ENCODE measurements around the gene AKAP7.
"Not testable (repeated sequence)": the region's sequence is repeated elsewhere in the genome, so short reads cannot be mapped to it uniquely, and the experiment has no call there.

AKAP7 gene

DNA sequence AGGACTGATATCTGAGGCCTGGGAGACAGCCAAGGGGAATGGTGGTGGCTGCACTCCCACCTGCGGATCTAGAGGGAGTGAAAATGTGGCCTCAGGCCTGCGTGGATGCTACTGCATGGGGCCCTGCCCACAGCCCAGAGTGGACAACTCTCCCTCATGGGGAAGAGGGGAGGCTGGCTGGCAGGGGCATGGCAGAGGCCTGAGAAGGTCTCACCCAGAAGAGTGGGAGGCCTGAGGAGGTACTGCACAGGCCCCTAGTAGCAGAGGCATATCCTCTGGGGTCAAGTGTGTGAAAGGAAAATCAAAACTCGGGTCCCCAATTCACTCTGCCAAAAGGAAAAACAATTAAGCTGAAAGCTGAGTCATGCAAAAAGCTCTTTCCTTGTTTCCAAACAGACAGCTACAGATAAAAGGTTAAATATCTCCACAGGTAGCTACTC lies 158.2 kb downstream of the AKAP7 start:
- no peak for DNase-seq (ENCODE audit: low spot score)

DNA sequence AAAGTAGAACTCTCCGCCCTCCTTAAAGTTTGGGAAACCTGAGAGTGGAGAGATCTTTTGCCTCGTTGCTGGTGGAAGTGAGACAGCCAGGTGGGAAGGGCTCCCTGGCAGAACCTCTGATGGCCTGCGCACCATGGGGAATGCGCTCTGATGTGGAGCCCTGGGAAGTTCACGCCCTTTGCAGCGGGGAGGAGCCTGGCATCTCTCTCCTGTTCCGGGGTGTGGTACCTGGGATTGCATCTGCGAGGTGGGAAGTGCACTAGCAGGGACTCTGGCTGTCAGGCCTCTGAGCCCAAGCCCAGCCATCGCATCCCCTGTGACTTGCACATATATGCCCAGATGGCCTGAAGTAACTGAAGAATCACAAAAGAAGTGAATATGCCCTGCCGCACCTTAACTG lies 159.8 kb downstream of the AKAP7 start:
- DNase-seq (ENCODE audit: low spot score) = no peak

DNA sequence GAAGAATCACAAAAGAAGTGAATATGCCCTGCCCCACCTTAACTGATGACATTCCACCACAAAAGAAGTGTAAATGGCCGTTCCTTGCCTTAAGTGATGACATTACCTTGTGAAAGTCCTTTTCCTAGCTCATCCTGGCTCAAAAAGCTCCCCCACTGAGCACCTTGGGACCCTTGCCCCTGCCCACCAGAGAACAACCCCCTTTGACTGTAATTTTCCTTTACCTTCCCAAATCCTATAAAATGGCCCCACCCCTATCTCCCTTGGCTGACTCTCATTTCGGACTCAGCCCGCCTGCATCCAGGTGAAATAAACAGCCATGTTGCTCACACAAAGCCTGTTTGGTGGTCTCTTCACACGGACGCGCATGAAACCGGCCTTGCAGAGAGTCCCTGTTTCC lies 165.6 kb downstream of the AKAP7 start:
- not testable (repeated sequence) for DNase-seq (ENCODE audit: low spot score)

DNA sequence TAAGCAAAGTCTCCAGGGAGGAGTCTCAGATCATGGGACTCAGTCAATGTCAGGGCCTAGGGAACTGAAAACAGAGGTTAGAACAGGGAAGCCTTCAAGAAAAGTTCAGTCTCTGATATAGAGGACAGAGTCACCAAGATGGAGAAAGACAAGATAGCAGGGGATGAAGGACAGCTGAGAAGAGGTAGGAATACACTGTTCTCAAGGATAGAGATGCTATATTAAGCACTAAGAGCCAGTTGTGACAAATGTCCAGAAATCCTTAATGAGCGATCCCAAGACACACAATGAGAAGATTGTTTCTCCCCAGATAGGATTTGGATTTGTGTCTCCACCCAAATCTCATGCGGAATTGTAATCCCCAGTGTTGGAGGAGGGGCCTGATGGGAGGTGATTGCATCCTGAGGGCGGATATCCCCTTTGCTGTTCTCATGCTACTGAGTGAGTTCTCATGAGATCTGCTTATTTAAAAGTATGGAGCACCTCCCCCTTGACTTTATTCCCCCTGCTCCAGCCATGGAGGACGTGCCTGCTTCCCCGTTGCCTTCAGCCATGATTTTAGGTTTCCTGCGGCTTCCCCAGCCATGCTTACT lies 168.2 kb downstream of the AKAP7 start:
- no peak for DNase-seq (ENCODE audit: low spot score)

DNA sequence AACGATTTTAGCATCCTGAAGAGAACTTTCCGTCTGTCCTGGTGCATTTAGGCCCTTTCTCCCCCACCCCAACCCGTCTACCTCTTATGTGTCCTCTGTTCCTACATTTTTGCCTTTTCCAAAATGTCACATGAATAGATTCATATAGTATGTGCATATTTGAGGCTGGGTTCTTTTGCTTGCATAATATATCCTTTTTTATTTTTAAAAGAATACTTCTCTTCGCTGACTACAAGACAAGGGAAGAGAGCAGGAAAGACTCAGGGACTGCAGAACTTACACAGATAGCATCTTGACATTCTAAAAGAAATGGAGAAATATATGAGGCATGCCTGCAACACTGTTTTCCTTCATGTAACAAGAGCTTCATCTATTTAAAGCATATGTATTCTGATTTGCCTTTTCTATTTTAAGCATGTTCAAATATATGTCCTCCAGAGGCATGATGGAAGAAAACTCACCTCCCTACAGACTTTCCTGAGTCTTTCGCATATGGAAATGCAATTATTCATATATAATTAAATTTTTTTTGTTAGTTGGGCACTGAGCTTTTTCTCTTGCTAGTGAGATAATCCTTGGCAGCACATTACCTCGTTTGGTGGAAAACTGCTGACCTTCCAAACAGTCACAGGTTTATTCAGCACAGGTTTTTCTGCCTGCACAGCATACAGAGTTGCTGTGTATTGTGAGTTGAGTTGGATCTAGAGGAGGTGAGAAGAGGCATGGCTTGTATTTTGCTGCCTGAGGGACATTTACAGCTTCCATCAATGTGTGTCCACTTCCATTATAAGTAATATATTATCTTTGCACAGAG lies 170.0 kb downstream of the AKAP7 start:
- DNase-seq (ENCODE audit: low spot score) = no peak

DNA sequence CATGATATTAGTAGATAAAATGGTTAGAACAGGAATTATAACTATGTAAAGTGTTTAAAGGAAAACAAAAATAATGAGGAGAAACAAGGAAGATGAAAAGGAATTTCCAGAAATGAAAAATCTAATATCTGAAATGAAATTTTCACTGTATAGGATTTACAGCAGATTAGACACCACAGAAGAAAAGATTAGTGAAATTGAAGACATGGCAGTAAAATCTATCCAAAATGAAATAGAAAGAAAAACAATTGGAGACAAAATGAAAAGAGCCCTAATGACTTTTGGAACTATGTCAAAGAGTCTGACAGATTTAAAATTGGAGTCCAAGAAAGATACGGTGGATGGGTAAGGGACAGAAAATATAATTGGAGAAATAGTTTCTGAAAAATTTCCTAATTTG lies 174.2 kb downstream of the AKAP7 start:
- no peak for DNase-seq (ENCODE audit: low spot score)

DNA sequence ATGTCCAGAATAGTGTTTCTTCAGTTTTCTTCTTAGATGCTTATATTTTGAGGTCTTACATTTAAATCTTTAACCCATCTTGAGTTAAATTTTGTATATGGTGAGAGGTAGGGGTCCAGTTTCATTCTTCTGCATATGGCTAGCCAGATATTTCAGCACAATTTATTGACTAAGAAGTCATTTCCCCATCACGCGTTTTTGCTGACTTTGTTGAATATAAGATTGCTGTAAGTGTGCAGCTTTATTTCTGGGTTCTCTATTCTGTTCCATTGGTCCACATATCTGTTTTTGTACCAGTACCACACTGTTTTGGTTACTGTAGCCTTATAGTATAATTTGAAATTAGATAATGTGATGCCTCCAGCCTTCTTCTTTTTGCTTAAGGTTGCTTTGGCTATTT lies 179.6 kb downstream of the AKAP7 start:
- no peak for DNase-seq (ENCODE audit: low spot score)

DNA sequence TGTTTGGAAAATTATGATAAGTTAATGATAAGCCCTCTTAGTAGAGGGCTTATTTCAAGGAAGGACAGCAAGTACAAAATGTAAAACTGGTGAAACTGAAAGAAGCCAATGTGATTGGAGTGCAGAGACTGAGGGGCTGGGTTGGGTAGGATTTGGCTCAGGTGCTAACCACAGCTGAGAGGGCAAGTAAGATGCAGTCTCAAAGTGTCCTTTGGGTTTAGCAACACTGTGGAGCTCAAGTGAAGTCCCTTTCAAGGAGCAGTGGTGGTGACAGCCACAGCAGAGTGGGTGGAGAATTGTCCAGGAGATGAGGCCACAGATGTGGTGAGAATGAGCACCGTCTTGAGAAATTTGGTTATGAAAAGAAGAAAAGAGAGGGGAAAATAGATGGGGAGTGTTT lies 181.4 kb downstream of the AKAP7 start:
- DNase-seq (ENCODE audit: low spot score) = no peak

DNA sequence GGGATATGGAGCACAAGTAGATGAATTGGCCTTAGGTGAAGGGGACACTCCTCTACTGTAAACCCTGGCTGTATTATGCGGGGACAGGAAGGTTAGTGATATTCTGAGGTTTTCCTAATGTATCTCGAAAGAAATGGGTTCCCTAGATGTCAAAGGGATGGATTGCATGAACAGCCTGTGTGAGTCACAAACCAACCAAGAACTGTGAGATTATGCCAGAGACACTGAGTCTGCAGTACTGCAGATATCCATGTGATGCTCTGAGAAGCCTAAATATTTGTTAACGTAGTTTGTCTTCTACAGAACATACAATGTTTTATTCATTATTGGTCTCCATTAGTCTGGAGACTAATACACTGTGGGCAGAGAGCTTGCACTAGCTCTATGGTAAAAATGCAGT lies 182.2 kb downstream of the AKAP7 start:
- no peak for DNase-seq (ENCODE audit: low spot score)

DNA sequence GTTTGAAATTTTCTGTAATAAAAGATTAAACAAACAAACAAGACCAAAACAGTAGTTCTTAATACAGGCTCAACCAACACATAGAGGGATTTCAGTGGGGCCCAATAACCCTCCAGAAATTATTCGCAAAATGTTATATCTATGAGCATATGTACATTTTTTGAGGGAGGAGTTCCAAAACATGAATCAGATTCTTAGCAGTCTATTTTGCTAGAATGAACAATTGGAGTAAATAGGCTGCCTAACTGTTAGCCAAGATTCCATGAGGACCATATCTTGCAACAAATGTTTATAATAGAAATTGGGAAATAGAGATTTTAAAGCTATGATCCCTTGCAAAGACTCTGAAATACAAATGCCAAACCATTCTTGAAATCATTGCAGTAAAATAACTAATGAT lies 186.3 kb downstream of the AKAP7 start:
- DNase-seq (ENCODE audit: low spot score) = no peak

DNA sequence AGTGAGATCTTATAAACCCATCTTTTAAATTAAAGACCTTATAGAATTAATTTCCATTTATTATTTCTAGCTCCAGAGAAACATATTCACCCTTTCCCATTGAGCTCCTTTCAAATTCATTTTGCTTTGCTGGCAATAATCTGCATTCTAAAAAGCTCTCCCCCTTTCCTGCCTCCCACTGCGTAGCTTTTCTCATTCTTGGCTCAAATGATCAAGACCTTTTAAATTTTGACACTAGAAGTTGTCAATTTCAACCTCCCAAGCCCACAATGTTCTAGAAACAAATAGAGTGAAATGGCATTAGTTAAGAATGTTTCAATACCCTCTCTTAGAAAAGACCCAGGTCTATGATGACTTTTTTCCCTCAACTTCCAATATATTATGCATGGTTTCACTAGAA lies 186.9 kb downstream of the AKAP7 start:
- DNase-seq (ENCODE audit: low spot score) = no peak

DNA sequence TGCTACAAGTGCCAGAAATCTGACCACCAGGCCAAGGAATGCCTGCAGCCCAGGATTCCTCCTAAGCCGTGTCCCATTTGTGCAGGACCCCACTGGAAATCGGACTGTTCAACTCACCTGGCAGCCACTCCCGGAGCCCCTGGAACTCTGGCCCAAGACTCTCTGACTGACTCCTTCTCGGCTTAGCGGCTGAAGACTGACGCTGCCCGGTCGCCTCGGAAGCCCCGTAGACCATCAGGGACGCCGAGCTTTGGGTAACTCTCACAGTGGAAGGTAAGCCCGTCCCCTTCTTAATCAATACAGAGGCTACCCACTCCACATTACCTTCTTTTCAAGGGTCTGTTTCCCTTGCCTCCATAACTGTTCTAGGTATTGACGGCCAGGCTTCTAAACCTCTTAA lies 190.4 kb downstream of the AKAP7 start:
- DNase-seq (ENCODE audit: low spot score) = not testable (repeated sequence)

DNA sequence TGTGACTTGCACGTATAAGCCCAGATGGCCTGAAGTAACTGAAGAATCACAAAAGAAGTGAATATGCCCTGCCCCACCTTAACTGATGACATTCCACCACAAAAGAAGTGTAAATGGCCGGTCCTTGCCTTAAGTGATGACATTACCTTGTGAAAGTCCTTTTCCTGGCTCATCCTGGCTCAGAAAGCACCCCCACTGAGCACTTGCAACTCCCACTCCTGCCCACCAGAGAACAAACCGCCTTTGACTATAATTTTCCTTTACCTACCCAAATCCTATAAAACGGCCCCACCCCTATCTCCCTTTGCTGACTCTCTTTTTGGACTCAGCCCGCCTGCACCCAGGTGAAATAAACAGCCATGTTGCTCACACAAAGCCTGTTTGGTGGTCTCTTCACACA lies 193.5 kb downstream of the AKAP7 start:
- DNase-seq (ENCODE audit: low spot score) = not testable (repeated sequence)

DNA sequence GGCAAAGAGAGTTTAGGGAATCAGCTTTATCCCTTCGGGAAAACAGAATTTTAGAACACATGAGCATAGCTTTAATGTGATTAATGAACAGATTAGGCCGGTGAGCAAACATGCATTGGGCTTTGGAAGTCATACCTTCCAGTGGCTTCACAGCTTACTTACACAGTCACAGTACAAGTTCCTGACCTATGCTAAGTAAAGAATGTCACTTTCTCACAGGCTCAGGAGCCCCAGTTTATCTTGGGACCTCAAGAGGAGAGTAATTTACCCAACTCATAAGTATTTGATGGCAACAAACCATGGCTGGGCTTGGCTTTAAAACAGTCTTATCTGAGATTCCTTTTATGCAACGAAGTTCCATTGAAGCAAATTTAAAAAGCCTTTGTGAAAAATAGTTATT lies 195.9 kb downstream of the AKAP7 start:
- DNase-seq (ENCODE audit: low spot score) = no peak

DNA sequence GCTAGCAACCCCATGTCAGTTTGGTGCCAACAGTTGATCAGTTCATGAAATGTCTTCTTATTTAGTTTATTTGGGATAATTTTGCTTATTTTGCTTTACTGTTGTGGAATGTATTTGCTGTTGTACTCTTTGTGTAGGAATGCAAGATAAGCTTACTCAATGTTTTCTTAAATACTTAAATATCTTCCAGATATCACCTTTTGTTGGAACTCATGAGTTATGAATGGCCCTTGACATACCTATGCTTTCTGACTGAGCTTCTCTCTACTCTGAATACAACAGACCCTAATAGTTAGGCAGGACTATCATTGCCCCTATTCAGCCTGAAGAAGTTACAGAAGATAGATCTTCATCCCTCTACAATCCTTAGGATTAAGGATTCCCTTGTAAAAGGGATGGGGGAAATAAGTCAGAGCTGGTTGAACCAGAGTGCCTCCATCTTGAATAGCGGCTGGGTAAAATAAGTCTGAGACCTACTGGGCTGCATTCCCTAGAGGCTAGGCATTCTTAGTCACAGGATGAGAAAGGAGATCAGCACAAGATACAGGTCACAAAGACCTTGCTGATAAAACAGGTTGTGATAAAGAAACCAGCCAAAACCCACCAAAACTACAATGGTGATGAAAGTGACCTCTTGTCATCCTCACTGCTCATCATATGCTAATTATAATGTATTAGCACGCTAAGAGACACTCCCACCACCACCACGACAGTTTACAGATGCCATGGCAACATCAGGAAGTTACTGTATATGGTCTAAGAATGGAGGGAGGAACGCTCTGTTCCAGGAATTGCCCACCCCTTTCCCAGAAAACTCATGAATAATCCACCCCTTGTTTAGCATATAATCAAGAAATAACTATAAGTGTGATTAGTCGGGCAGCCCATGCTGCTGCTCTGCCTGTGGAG lies 196.9 kb downstream of the AKAP7 start:
- no peak for DNase-seq (ENCODE audit: low spot score)
